Gastrocnemius medialis (tissue), 4 donors: ENCODE measurements around the gene COX4I2. TPM values are rescaled to one million over a fixed set of nuclear protein-coding genes. Genes with fewer than 3 reads are reported as not detected.
"Not testable (repeated sequence)": the region's sequence is repeated elsewhere in the genome, so short reads cannot be mapped to it uniquely, and the experiment has no call there.

Experiments
- ATAC-seq, 2 donors: fragments of 150-250 bp; one replicate each; pipeline ENCODE4 v1.9.1; 2016
- DNase-seq, 2 donors: peaks; one replicate each; pipeline ENCODE4 v3.0.0-alpha.2; 2019
- H3K27ac ChIP-seq, 4 donors: fragments of 200-600 bp; sonication (generic); 1 replicate in 1 of 4; 2 replicates in 3 of 4; pipeline ENCODE4 v1.5.1; 2016 to 2018; ENCODE audit warnings: mild to moderate bottlenecking in 2 of 4, moderate library complexity in 1 of 4
- H3K27me3 ChIP-seq, 3 donors: fragments of 200-600 bp; sonication (generic) in 2 of 3; 1 replicate in 1 of 3; 2 replicates in 2 of 3; pipeline versions ENCODE4 v1.5.1 to v1.6.0; 2016 to 2019; ENCODE audit warnings: mild to moderate bottlenecking in 1 of 3, moderate library complexity in 1 of 3
- H3K36me3 ChIP-seq, 2 donors: fragments of 200-600 bp; sonication (generic) in 1 of 2; one replicate each; pipeline ENCODE4 v1.5.1; 2017 to 2018
- H3K4me1 ChIP-seq, 2 donors: fragments of 200-600 bp; sonication (generic) in 1 of 2; one replicate each; pipeline ENCODE4 v1.5.1; 2016 to 2017; ENCODE audit warnings: mild to moderate bottlenecking in 2 of 2
- H3K4me3 ChIP-seq, 4 donors: fragments of 200-600 bp; sonication (generic) in 3 of 4; 1 replicate in 1 of 4; 2 replicates in 3 of 4; pipeline ENCODE4 v1.5.1; 2016 to 2019; ENCODE audit warnings: mild to moderate bottlenecking in 2 of 4
- H3K9me3 ChIP-seq, 3 donors: fragments of 200-600 bp; sonication (generic) in 2 of 3; 1 replicate in 1 of 3; 2 replicates in 2 of 3; pipeline ENCODE4 v1.5.1; 2016 to 2019
- CTCF ChIP-seq, 5 experiments: fragments of 450-650 bp in 3 of 5; fragments of 200-600 bp in 2 of 5; sonication (generic) in 2 of 5; IDR thresholded peaks in 4 of 5; conservative IDR thresholded peaks in 1 of 5; 1 replicate in 4 of 5; 2 replicates in 1 of 5; pipeline ENCODE4 v1.5.1; 2016 to 2019; ENCODE audit warnings: antibody characterized with exemption in 5 of 5, mild to moderate bottlenecking in 3 of 5, moderate library complexity in 3 of 5
- POLR2A ChIP-seq, 2 donors: fragments of 450-650 bp; IDR thresholded peaks; one replicate each; pipeline ENCODE4 v1.6.1; 2017; ENCODE audit warnings: antibody characterized with exemption in 2 of 2, mild to moderate bottlenecking in 2 of 2, moderate library complexity in 2 of 2
- in situ Hi-C, 4 donors: fragments of 200-750 bp; cut with MboI; loops; one replicate each; pipeline versions ENCODE4 v1.15.0 to v1.8.0; 2017; ENCODE audit warnings: low sequenced_read_pairs in 4 of 4
- intact Hi-C: fragments of 100-400 bp; cut with DNase I; formaldehyde crosslinking; loops from one replicate; pipeline ENCODE4 v1.15.1; 2023; ENCODE audit warnings: low total_unique reads
- total RNA-seq, 4 donors: library from RNA; depleted of rRNA; stranded (reverse); fragments of >200 nt; gene quantifications; one replicate each; pipeline versions ENCODE4 v1.1.0 to v1.2.3, GENCODE V29; 2016

COX4I2 gene
- total RNA-seq, 4 donors from 2014 or later: 3.9 to 10.4 (median 4.3) TPM

- no peaks in the 10 kb centered on the region for H3K36me3 ChIP-seq
- peak overlapping the region; percentile 72 to 89 (median 78) for H3K4me3 ChIP-seq
- H3K4me1 ChIP-seq: peaks cover 4 to 40% of the 10 kb centered on the region in 2 donors
- ATAC-seq: no peak
- DNase-seq: no peak
- TF ChIP-seq CTCF (IDR thresholded peaks at IDR 0.05 in 4 of 5, conservative IDR thresholded peaks at IDR 0.05 in 1 of 5) (no peak), POLR2A (IDR thresholded peaks at IDR 0.05) (no peak)
- no peaks in the 10 kb centered on the region for H3K9me3 ChIP-seq
- peak overlapping the region; percentile 84 to 95 (median 92) for H3K27ac ChIP-seq
- intact Hi-C loops (loop anchor here (1.0 kb wide), 2 partner anchors 11 to 35 kb away; no protein-coding TSS in a partner anchor), in situ Hi-C loops (no loop called here)
- H3K27me3 ChIP-seq: no peaks in the 10 kb centered on the region
Observed at GRCh38 chr20:31607640-31608250, 30.0 kb upstream of the COX4I2 start.

- intact Hi-C loops: loop anchor here (1.0 kb wide), 2 partner anchors 12 to 36 kb away; no protein-coding TSS in a partner anchor
- Histone ChIP-seq H3K36me3 (no peaks in the 10 kb centered on the region), H3K4me3 (peak overlapping the region; percentile 25 to 81 (median 73)), H3K27me3 (no peaks in the 10 kb centered on the region), H3K9me3 (no peaks in the 10 kb centered on the region), H3K27ac (peak overlapping the region; percentile 84 to 95 (median 92)), H3K4me1 (peaks cover 4 to 40% of the 10 kb centered on the region in 2 donors)
- ATAC-seq (no peak), DNase-seq (peak; percentile 19 to 63)
- in situ Hi-C loops: no loop called here
- TF ChIP-seq CTCF (IDR thresholded peaks at IDR 0.05 in 4 of 5, conservative IDR thresholded peaks at IDR 0.05 in 1 of 5) (no peak), POLR2A (IDR thresholded peaks at IDR 0.05) (no peak)
Observed at GRCh38 chr20:31608251-31608945, 29.3 kb upstream of the COX4I2 start.

GRCh38 chr20:31612271-31612640, 25.5 kb upstream of the COX4I2 start:
- H3K36me3 ChIP-seq, H3K27me3 ChIP-seq, ATAC-seq, DNase-seq, H3K4me3 ChIP-seq, H3K9me3 ChIP-seq: not testable (repeated sequence)
- H3K4me1 ChIP-seq: peaks cover 4 to 16% of the 10 kb centered on the region in 2 donors
- H3K27ac ChIP-seq: peak overlapping the region in 1 of 4 donors; percentile 9
- in situ Hi-C loops: loop anchor here (5.0 kb wide), 1 partner anchor 50 kb away; no protein-coding TSS in a partner anchor
- intact Hi-C loops: loop anchor here (1.0 to 2.0 kb wide), 2 partner anchors 43 to 51 kb away; no protein-coding TSS in a partner anchor

- intact Hi-C loops: no loop called here
Observed at GRCh38 chr20:31615416-31615815, 22.3 kb upstream of the COX4I2 start.

More at GRCh38 chr20:31615416-31615815, 22.3 kb upstream of the COX4I2 start:
- H3K27ac ChIP-seq: no peak overlapping the region
- H3K36me3 ChIP-seq: no peaks in the 10 kb centered on the region
- no peaks in the 10 kb centered on the region for H3K9me3 ChIP-seq
- no peak for DNase-seq
- TF ChIP-seq POLR2A (IDR thresholded peaks at IDR 0.05): no peak
- TF ChIP-seq CTCF (IDR thresholded peaks at IDR 0.05 in 4 of 5, conservative IDR thresholded peaks at IDR 0.05 in 1 of 5): no peak
- in situ Hi-C loops: no loop called here
- peaks cover 4 to 6% of the 10 kb centered on the region in 2 donors for H3K4me1 ChIP-seq
- no peak overlapping the region for H3K4me3 ChIP-seq
- no peaks in the 10 kb centered on the region for H3K27me3 ChIP-seq
- ATAC-seq: no peak
